HepG2 (cell line): Measurements from ENCODE around the gene PPM1K. TPM values are rescaled to one million over a fixed set of nuclear protein-coding genes. Genes with fewer than 3 reads are reported as not detected.

Experiments
- ATAC-seq: fragments of 200-7000 bp; cut with Tn5 transposase; 3 replicates; pipeline ENCODE4 v1.9.1; 2020; ENCODE audit warnings: mild to moderate bottlenecking, moderate library complexity
- BruUV-seq: library from RNA; stranded (reverse); fragments of 400-500 nt; replicated peaks from 2 replicates; lab custom pipeline; 2021; lab: Mats Ljungman, UMichigan
- CTCF ChIA-PET: fragments of 300-600 bp; formaldehyde crosslinking; extraction: SDS; loops from one replicate; lab custom pipeline; 2021; ENCODE audit warnings: low total read pairs, inconsistent platforms, low intra/inter-chr PET ratio; lab: Yijun Ruan, JAX
- POLR2A ChIA-PET: fragments of 350-600 bp; sonication (Branson Sonifier 250); formaldehyde crosslinking; loops from one replicate; lab custom pipeline; 2020; ENCODE audit warnings: antibody characterized with exemption, inconsistent platforms; lab: Yijun Ruan, JAX
- DNase-seq: peaks from one replicate; pipeline ENCODE4 v3.0.0-alpha.2; 2015; ENCODE audit warnings: low spot score
- FAIRE-seq: peaks from 3 replicates; lab custom pipeline; 2011; peaks lifted over from hg19 to GRCh38; lab: Jason Lieb, UNC
- H2AFZ ChIP-seq: one replicate; pipeline ENCODE4 v1.6.1; 2011; ENCODE audit warnings: low read length, inconsistent platforms
- H3K27ac ChIP-seq: fragments of 300-600 bp; 3 replicates; pipeline ENCODE4 v1.8.0; 2011; ENCODE audit warnings: mixed run types, mild to moderate bottlenecking, mixed read lengths, low read length, inconsistent platforms; ENCODE audit not compliant: insufficient read depth; ENCODE audit errors: extremely low read length
- H3K27me3 ChIP-seq, 2 experiments: fragments of 200-600 bp in 1 of 2; 2 replicates in 1 of 2; 3 replicates in 1 of 2; pipeline versions ENCODE4 v1.6.0 to v1.8.0; 2011; ENCODE audit warnings: low read length in 2 of 2, mild to moderate bottlenecking in 2 of 2, moderate library complexity in 2 of 2, inconsistent platforms in 1 of 2; ENCODE audit not compliant: insufficient read depth in 2 of 2, control insufficient read depth in 1 of 2
- H3K36me3 ChIP-seq, 2 experiments: fragments of 200-600 bp in 1 of 2; replicated peaks in 1 of 2; 2 replicates in 1 of 2; 3 replicates in 1 of 2; pipeline versions ENCODE4 v1.5.1 to v1.8.0; 2011; ENCODE audit warnings: low read length in 2 of 2, inconsistent platforms in 1 of 2; ENCODE audit not compliant: insufficient read depth in 2 of 2, control insufficient read depth in 1 of 2
- H3K4me1 ChIP-seq: 2 replicates; pipeline ENCODE4 v1.5.1; 2012; ENCODE audit warnings: low read length, inconsistent platforms; ENCODE audit not compliant: insufficient read depth
- H3K4me2 ChIP-seq: 2 replicates; pipeline ENCODE4 v1.6.0; 2011; ENCODE audit warnings: low read depth, low read length, inconsistent platforms
- H3K4me3 ChIP-seq, 3 experiments: fragments of 200-600 bp in 1 of 3; sonication (generic), shearing (Covaris generic) in 1 of 3; replicated peaks in 1 of 3; 2 replicates each; pipeline ENCODE4 v1.5.1; 2011 to 2016; ENCODE audit warnings: low read length in 3 of 3, inconsistent platforms in 2 of 3, low read depth in 2 of 3, mild to moderate bottlenecking in 2 of 3, control low read depth in 1 of 3, mixed read lengths in 1 of 3; ENCODE audit not compliant: insufficient read depth in 1 of 3
- H3K79me2 ChIP-seq: one replicate; pipeline ENCODE4 v1.6.1; 2011; ENCODE audit warnings: low read length, inconsistent platforms; ENCODE audit not compliant: insufficient read depth
- H3K9ac ChIP-seq: 2 replicates; pipeline ENCODE4 v1.6.0; 2011; ENCODE audit warnings: mild to moderate bottlenecking, low read depth, low read length, inconsistent platforms; ENCODE audit not compliant: insufficient read depth
- H3K9me3 ChIP-seq: 2 replicates; pipeline ENCODE4 v1.5.1; 2012; ENCODE audit warnings: mild to moderate bottlenecking, low read length
- H4K20me1 ChIP-seq: 2 replicates; pipeline ENCODE4 v1.6.0; 2011; ENCODE audit warnings: inconsistent platforms, mild to moderate bottlenecking, low read length, moderate library complexity; ENCODE audit not compliant: insufficient read depth
- BRCA1 ChIP-seq: sonication (generic); formaldehyde crosslinking; IDR thresholded peaks from 2 replicates; pipeline ENCODE4 v1.4.0; 2020; ENCODE audit warnings: missing genetic modification reagents
- CEBPB ChIP-seq: IDR thresholded peaks from 2 replicates; pipeline ENCODE4 v1.6.1; 2011; ENCODE audit warnings: low read depth, low read length, improper control_type of control experiment, borderline replicate concordance
- FOSL1 ChIP-seq: sonication (generic); formaldehyde crosslinking; IDR thresholded peaks from 2 replicates; pipeline ENCODE4 v1.9.0; 2021; ENCODE audit warnings: missing genetic modification reagents, borderline replicate concordance
- GFI1 ChIP-seq: sonication (generic); formaldehyde crosslinking; IDR thresholded peaks from 2 replicates; pipeline ENCODE4 v1.5.0; 2020; ENCODE audit warnings: missing genetic modification reagents, mild to moderate bottlenecking, borderline replicate concordance
- GPBP1L1 ChIP-seq: sonication (generic); formaldehyde crosslinking; IDR thresholded peaks from 2 replicates; pipeline ENCODE4 v1.5.0; 2020; ENCODE audit warnings: mild to moderate bottlenecking, missing genetic modification reagents
- MED13 ChIP-seq: sonication (generic); formaldehyde crosslinking; IDR thresholded peaks from 2 replicates; pipeline ENCODE4 v1.5.0; 2020; ENCODE audit warnings: missing genetic modification reagents
- PREB ChIP-seq: sonication (generic); formaldehyde crosslinking; IDR thresholded peaks from 2 replicates; pipeline ENCODE4 v1.4.0; 2020; ENCODE audit warnings: missing genetic modification reagents
- RELA ChIP-seq: sonication (generic); formaldehyde crosslinking; IDR thresholded peaks from 2 replicates; pipeline ENCODE4 v1.4.0; 2020; ENCODE audit warnings: missing genetic modification reagents
- SAP130 ChIP-seq: IDR thresholded peaks from 2 replicates; pipeline ENCODE4 v1.6.1; 2016; ENCODE audit warnings: low read depth
- TCF12 ChIP-seq, 2 experiments: fragments of 450-650 bp in 1 of 2; sonication (generic) in 1 of 2; formaldehyde crosslinking in 1 of 2; IDR thresholded peaks; 2 replicates each; pipeline versions ENCODE4 v1.6.1 to v1.8.0; 2017 to 2022; ENCODE audit warnings: antibody characterized with exemption in 1 of 2, mild to moderate bottlenecking in 1 of 2, missing genetic modification reagents in 1 of 2, moderate library complexity in 1 of 2
- ZKSCAN1 ChIP-seq: fragments of 150-350 bp; IDR thresholded peaks from 2 replicates; pipeline ENCODE4 v1.6.1; 2014; ENCODE audit warnings: low read length
- ZNF160 ChIP-seq: sonication (generic); formaldehyde crosslinking; IDR thresholded peaks from 2 replicates; pipeline ENCODE4 v1.8.0; 2022; ENCODE audit warnings: mild to moderate bottlenecking, inconsistent platforms, missing genetic modification reagents
- ZNF260 ChIP-seq: sonication (generic); formaldehyde crosslinking; IDR thresholded peaks from 2 replicates; pipeline ENCODE4 v1.4.0; 2020; ENCODE audit warnings: missing genetic modification reagents, low read depth, mild to moderate bottlenecking, borderline replicate concordance
- ZNF3 ChIP-seq: IDR thresholded peaks from 2 replicates; pipeline ENCODE4 v1.7.0; 2017; ENCODE audit warnings: inconsistent platforms
- ZNF513 ChIP-seq: sonication (generic); formaldehyde crosslinking; conservative IDR thresholded peaks from 2 replicates; pipeline ENCODE4 v1.5.0; 2020; ENCODE audit warnings: missing genetic modification reagents
- WGBS: methylation state at CpG from one replicate; pipeline ENCODE4 v1.1.6; 2017; ENCODE audit warnings: low lambda C conversion rate; 5-methylcytosine and 5-hydroxymethylcytosine counted together
- in situ Hi-C: cut with HindIII; loops from 2 replicates; pipeline ENCODE4 v1.10.0; 2017; ENCODE audit warnings: low pct_unique_long_range_greater_than_20kb; ENCODE audit not compliant: extremely low pct_ligation_motif_present
- intact Hi-C: fragments of 100-400 bp; cut with micrococcal nuclease; formaldehyde crosslinking; loops from one replicate; pipeline ENCODE4 v1.10.0; 2022; ENCODE audit not compliant: unreplicated experiment
- polyA plus RNA-seq, 8 experiments: library from polyadenylated mRNA; depleted of rRNA in 3 of 8; stranded (reverse) in 7 of 8; unstranded in 1 of 8; fragments of >200 nt; fragmentation: Illumina TruSeq in 4 of 8; extraction: Trizol in 4 of 8; gene quantifications; 2 replicates each; pipeline versions ENCODE4 v1.2.1 to v1.2.3, GENCODE V29; 2011 to 2016; ENCODE audit warnings: low read depth in 4 of 8, missing spikeins in 1 of 8, mixed read lengths in 1 of 8; ENCODE audit not compliant: insufficient read depth in 1 of 8
- total RNA-seq, 5 experiments: library from RNA; depleted of rRNA; stranded (reverse); fragments of >200 nt; fragmentation: Illumina TruSeq; extraction: Trizol; gene quantifications; 2 replicates each; pipeline ENCODE4 v1.2.3, GENCODE V29; 2016; ENCODE audit warnings: low read depth in 1 of 5

Gene PPM1K
- total and polyA plus RNA-seq, 2 of the 13 experiments (the other 11 are each of a cell fraction or from before 2014, with no cell fraction given) = 11.9 to 17.8 TPM

- POLR2A ChIA-PET = no interaction called here
- no peak overlapping the region for H3K4me2 ChIP-seq
- TF ChIP-seq BRCA1 (CRISPR knock-in tag) = no peak
- no peak for TF ChIP-seq ZNF160
- TF ChIP-seq MED13 (CRISPR knock-in tag) = no peak
- TF ChIP-seq PREB (CRISPR knock-in tag) = no peak
- no peak for TF ChIP-seq ZKSCAN1
- TF ChIP-seq ZNF3 (CRISPR knock-in tag) = no peak
- no peak for TF ChIP-seq SAP130 (CRISPR knock-in tag)
- TF ChIP-seq CEBPB = no peak
- no peak for TF ChIP-seq FOSL1
- no peak for TF ChIP-seq ZNF513 (CRISPR knock-in tag)
- TF ChIP-seq RELA (CRISPR knock-in tag) = no peak
- no peak for TF ChIP-seq GFI1 (CRISPR knock-in tag)
- no peak for TF ChIP-seq TCF12 (IDR thresholded peaks at IDR 0.05)
- TF ChIP-seq TCF12 (CRISPR knock-in tag; IDR thresholded peaks at IDR 0.05) = no peak
- no peak for TF ChIP-seq GPBP1L1
- no peak for TF ChIP-seq ZNF260
- TF ChIP-seq, all 625 proteins: peak for 0
- ATAC-seq = no peak; the same call in 2 of the 3 replicates
- no peaks in the 10 kb centered on the region for H3K27me3 ChIP-seq
- BruUV-seq = no TSS peak
- H4K20me1 ChIP-seq = no peaks in the 10 kb centered on the region
- CTCF ChIA-PET = no interaction called here
- H3K9me3 ChIP-seq = no peaks in the 10 kb centered on the region
- WGBS = 38% methylated on average over 2 of the region's 2 CpGs
- no peak for FAIRE-seq
- no peak overlapping the region for H2AFZ ChIP-seq
- H3K27ac ChIP-seq = no peak overlapping the region
- H3K4me3 ChIP-seq = no peak overlapping the region
- H3K9ac ChIP-seq = no peak overlapping the region
- DNase-seq = no peak
- H3K79me2 ChIP-seq = no peaks in the 10 kb centered on the region
- no peaks in the 10 kb centered on the region for H3K36me3 ChIP-seq
- no peaks in the 10 kb centered on the region for H3K4me1 ChIP-seq
- in situ Hi-C loops (no loop called here), intact Hi-C loops (no loop called here)
Observed at GRCh38 chr4:88255111-88255510, 29.2 kb downstream of the PPM1K start.
